Activated CD8-positive, alpha-beta memory T cell treated with anti-CD3 and anti-CD28 coated beads, Interleukin-2, amount 10 ng/mL, durations not matched to agents 7 days and 5 days (primary cell): Measurements from ENCODE around the gene LRMDA. TPM values are rescaled to one million over a fixed set of nuclear protein-coding genes. Genes with fewer than 3 reads are reported as not detected.
"Not testable (repeated sequence)": the region's sequence is repeated elsewhere in the genome, so short reads cannot be mapped to it uniquely, and the experiment has no call there.

Experiments
- ATAC-seq: fragments of 150-1000 bp; cut with Tn5 transposase; one replicate; pipeline ENCODE4 v1.10.0; 2021; ENCODE audit warnings: moderate library complexity
- CTCF ChIA-PET: fragments of 350-600 bp; sonication (Branson Sonifier 250); formaldehyde crosslinking; loops from one replicate; lab custom pipeline; 2021; ENCODE audit warnings: antibody characterized with exemption; lab: Charles Lee
- DNase-seq: peaks from one replicate; pipeline ENCODE4 v3.0.0-alpha.2; 2020
- H3K27ac Mint-ChIP-seq: one replicate; pipeline ENCODE4 v1.8.0; 2021; ENCODE audit warnings: mild to moderate bottlenecking, mixed read lengths
- H3K27me3 Mint-ChIP-seq: one replicate; pipeline ENCODE4 v1.8.0; 2021; ENCODE audit warnings: mixed read lengths
- H3K36me3 Mint-ChIP-seq: one replicate; pipeline ENCODE4 v1.8.0; 2021; ENCODE audit warnings: mild to moderate bottlenecking, mixed read lengths
- H3K4me1 Mint-ChIP-seq: one replicate; pipeline ENCODE4 v1.8.0; 2021; ENCODE audit warnings: mixed read lengths
- H3K4me3 Mint-ChIP-seq: one replicate; pipeline ENCODE4 v1.8.0; 2021; ENCODE audit warnings: mild to moderate bottlenecking, moderate library complexity, mixed read lengths
- H3K9me3 Mint-ChIP-seq: one replicate; pipeline ENCODE4 v1.8.0; 2022; ENCODE audit warnings: low read depth, mixed read lengths
- total RNA-seq, 2 experiments: library from RNA; stranded (reverse); gene quantifications; one replicate each; pipeline ENCODE4 v1.2.3, GENCODE V29; 2021

The LRMDA gene
- total RNA-seq, 2 experiments from 2014 or later, result not detected

DNA sequence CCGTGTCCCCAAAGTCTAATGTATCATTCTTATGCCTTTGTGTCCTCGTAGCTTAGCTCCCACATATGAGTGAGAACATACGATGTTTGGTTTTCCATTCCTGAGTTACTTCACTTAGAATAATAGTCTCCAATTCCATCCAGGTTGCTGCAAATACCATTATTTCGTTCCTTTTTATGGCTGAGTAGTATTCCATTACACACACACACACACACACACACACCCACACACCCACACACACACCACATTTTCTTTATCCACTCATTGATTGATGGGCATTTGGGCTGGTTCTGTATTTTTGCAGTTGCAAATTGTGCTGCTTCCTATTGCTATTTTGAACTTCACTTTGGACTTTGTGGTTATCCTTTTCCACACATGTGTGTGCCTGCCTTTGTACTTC lies 189.6 kb downstream of the LRMDA start:
- H3K36me3 Mint-ChIP-seq, H3K9me3 Mint-ChIP-seq, H3K4me1 Mint-ChIP-seq, H3K4me3 Mint-ChIP-seq, CTCF ChIA-PET, DNase-seq, ATAC-seq, H3K27me3 Mint-ChIP-seq, H3K27ac Mint-ChIP-seq: not testable (repeated sequence)

DNA sequence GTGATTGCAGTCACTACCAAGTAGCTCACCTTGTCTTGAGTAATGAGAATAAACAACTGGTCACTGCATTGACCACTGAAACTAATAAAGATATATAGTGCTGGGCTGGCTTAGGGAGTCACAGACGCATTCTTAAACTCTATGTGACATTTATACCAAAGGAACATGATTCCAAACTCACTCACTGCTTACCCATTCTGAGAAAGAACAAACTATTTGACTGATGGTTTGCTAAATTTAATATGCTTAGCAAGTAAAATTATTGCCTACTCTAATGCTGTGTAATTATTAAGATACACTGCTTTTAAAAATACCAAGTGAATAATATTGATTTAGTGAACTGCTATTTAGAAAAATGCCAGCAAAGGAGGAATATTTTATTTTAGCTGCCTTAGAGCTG lies 191.1 kb downstream of the LRMDA start:
- Mint-ChIP-seq H3K9me3 (no peaks in the 10 kb centered on the region), H3K36me3 (no peaks in the 10 kb centered on the region), H3K4me1 (no peaks in the 10 kb centered on the region), H3K27ac (no peak overlapping the region), H3K4me3 (no peak overlapping the region), H3K27me3 (peaks cover 2% of the 10 kb centered on the region)
- CTCF ChIA-PET, result no interaction called here
- ATAC-seq, result no peak
- no peak for DNase-seq

DNA sequence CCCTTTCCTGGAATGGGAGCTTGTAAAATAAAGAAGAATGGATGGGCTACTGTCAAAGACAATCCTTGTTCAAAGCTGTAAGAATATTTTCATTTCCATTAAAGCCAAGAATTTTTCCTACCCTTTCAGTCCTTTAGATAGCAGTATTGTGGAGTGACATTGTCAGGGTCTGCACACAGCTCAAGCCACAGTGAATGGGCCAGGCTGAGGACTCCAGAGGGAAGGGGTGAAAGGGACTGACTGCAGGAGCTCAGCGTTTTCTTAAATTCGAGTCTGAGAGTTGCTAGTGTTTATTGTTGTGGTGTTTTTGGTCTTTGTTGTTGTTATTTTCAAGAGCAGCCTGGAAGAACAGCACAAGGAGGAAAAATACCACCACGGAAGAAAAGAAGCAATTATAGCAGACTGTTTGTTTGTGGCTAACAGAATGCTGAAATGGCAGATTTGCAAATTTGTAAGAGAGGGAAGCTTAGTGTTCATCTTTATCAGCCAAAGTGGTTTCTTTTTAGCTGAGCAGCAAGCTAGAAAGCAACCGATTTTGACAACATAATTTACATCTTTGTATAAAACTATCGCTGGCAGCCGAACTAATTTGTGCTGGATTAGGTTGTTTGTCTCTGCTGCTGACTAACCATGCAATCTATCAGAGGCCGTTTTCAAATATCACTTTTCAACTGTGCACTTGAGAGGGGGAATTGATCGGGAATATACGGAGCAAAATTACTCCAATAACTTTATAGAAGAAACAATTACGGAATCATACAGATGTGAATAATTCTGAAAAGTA lies 192.1 kb downstream of the LRMDA start:
- Mint-ChIP-seq H3K27me3 (peaks cover 2% of the 10 kb centered on the region), H3K4me1 (no peaks in the 10 kb centered on the region), H3K9me3 (no peaks in the 10 kb centered on the region), H3K36me3 (no peaks in the 10 kb centered on the region), H3K4me3 (no peak overlapping the region), H3K27ac (no peak overlapping the region)
- CTCF ChIA-PET, result no interaction called here
- no peak for ATAC-seq
- DNase-seq, result no peak

DNA sequence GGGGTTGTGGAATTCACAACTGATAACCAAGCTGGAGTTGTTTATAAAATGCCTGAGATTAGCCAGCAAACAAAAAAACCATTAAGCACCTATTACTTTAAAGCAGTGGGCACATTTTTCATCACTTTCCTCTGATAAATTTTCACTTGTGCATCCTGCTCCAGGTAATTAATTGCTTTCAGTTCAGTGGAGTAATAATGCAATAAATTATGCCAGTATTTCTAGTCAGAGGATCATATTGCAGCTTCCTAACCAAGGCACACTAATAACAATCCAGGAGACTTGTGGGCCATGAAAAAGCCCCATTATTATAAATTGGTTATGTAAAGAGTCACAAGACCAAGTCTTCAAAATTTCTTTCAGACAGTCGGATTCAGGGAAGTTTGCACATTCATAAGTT lies 193.2 kb downstream of the LRMDA start:
- Mint-ChIP-seq H3K9me3 (no peaks in the 10 kb centered on the region), H3K36me3 (no peaks in the 10 kb centered on the region), H3K27me3 (peaks cover 5% of the 10 kb centered on the region), H3K27ac (no peak overlapping the region), H3K4me3 (no peak overlapping the region), H3K4me1 (no peaks in the 10 kb centered on the region)
- ATAC-seq, result no peak
- DNase-seq, result no peak
- CTCF ChIA-PET, result no interaction called here

DNA sequence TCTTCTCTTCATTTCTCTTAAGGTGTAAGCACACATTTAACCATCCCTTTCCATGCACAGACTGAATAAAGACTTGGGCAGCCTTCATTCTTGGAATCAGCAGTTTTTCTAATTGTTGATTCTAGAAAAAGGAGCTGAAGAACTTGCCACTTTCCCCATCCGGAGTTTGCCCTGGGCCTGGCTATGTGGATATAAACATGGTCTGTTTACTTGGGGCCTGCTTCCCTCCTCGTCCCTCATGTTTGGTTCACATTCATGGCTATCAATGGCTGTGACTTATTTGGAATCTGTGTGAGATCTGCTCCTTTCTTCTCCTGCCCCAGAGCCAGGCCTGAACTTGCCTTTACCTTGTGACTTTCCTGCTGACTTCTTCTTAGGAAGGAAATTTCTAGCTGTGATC lies 199.3 kb downstream of the LRMDA start:
- ATAC-seq, result no peak
- Mint-ChIP-seq H3K36me3 (no peaks in the 10 kb centered on the region), H3K9me3 (no peaks in the 10 kb centered on the region), H3K27me3 (peaks cover 5% of the 10 kb centered on the region), H3K27ac (no peak overlapping the region), H3K4me1 (no peaks in the 10 kb centered on the region), H3K4me3 (no peak overlapping the region)
- CTCF ChIA-PET, result no interaction called here
- DNase-seq, result no peak

DNA sequence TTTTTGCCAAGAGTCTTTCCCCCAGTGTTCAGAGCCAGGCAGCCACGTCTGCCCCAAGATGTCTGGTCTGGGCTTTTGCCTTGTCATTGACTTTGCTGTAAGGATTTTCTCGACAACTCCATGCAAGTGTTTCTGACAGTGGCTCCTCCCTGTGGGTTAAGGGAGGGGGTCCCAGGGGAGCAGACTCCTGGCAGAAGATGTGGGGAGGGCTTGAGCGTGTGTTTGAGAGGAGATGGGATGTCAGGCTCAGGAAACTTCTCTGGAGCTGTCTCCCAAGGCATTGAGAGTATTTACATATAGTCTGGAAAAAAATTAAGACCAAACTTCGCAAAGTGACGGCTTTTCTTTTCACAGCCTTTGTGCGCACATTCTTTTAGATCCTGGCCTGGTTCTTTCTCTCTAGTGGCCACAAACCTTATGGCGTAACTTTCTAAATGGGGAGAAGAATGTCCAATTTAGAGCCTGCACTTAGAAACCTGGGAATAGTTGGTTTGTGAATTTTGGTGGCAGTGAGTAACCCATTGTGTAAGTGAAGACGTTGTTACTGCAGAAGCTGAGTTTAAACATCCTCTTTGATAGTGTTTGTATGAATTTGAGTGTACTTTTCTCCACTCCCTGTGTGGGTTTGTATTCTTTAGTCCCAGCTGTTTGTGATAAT lies 201.5 kb downstream of the LRMDA start:
- no peak for ATAC-seq
- Mint-ChIP-seq H3K9me3 (no peaks in the 10 kb centered on the region), H3K27ac (no peak overlapping the region), H3K4me1 (no peaks in the 10 kb centered on the region), H3K27me3 (peaks cover 3% of the 10 kb centered on the region), H3K36me3 (no peaks in the 10 kb centered on the region), H3K4me3 (no peak overlapping the region)
- CTCF ChIA-PET, result no interaction called here
- no peak for DNase-seq

DNA sequence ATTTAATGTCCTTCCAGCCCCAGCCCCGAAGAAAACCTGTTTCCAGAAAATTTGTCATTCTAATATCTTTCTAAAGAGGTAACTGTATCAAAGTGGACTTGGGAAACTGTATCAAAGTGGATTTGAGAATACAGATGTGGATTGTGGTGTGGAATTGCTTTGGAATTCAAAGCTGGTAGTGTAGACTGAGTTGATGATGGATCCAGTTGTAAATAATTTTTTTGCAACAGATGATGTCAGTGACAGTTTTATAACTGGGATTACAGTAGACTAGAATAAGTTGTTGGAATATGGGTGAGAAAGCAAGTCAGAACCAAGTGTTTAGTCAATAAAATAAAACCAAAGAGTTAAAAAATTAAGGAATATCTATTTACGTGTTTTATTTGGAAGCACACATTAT lies 202.1 kb downstream of the LRMDA start:
- no peak for DNase-seq
- Mint-ChIP-seq H3K9me3 (no peaks in the 10 kb centered on the region), H3K27me3 (peaks cover 3% of the 10 kb centered on the region), H3K27ac (no peak overlapping the region), H3K36me3 (no peaks in the 10 kb centered on the region), H3K4me1 (no peaks in the 10 kb centered on the region), H3K4me3 (no peak overlapping the region)
- CTCF ChIA-PET, result no interaction called here
- no peak for ATAC-seq

DNA sequence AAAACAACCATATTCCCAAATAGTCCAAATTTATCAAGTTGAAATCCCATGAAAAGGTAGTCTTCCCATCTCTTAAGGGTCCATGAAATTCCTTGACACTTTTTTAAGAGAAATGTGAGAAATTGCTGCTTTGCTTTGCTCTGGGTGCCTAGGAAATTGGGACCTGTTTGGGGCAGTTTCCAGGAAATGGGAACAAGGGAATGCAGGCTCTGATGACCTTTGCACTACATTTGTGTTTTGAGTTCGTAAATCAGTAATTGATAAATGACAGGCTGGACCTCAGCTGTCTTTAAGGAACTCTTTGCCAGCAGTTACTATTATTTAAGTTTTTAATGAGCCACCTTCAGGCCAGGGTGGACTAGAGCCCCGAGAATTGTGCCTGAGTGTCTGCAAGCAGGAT lies 203.5 kb downstream of the LRMDA start:
- no peaks in the 10 kb centered on the region for H3K9me3 Mint-ChIP-seq
- H3K4me3 Mint-ChIP-seq, result no peak overlapping the region
- H3K27ac Mint-ChIP-seq, result no peak overlapping the region
- CTCF ChIA-PET, result no interaction called here
- DNase-seq (no peak), ATAC-seq (no peak)
- no peaks in the 10 kb centered on the region for H3K4me1 Mint-ChIP-seq
- no peaks in the 10 kb centered on the region for H3K27me3 Mint-ChIP-seq
- H3K36me3 Mint-ChIP-seq, result no peaks in the 10 kb centered on the region

DNA sequence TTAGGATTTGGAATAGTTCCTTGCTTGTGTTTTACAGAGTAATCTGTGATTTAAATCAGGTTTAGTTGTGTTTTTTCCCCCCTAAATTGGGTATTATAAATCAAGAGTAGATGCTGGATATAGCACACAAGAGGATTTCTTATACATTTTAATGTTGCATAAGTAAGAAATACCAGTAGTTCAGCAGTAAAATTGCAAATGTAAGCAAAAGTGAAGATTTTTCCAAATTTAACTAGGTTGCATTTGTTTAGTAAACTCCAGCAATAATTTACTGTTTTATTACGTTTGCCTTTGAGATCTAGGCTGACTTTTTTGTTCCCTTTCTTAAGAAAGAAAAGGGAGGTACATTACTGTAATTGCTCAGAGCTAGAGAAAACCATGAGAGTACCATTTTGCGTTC lies 207.3 kb downstream of the LRMDA start:
- H3K27me3 Mint-ChIP-seq, result no peaks in the 10 kb centered on the region
- ATAC-seq, result no peak
- CTCF ChIA-PET, result no interaction called here
- no peak overlapping the region for H3K27ac Mint-ChIP-seq
- H3K36me3 Mint-ChIP-seq, result no peaks in the 10 kb centered on the region
- no peak for DNase-seq
- no peak overlapping the region for H3K4me3 Mint-ChIP-seq
- no peaks in the 10 kb centered on the region for H3K9me3 Mint-ChIP-seq
- no peaks in the 10 kb centered on the region for H3K4me1 Mint-ChIP-seq

DNA sequence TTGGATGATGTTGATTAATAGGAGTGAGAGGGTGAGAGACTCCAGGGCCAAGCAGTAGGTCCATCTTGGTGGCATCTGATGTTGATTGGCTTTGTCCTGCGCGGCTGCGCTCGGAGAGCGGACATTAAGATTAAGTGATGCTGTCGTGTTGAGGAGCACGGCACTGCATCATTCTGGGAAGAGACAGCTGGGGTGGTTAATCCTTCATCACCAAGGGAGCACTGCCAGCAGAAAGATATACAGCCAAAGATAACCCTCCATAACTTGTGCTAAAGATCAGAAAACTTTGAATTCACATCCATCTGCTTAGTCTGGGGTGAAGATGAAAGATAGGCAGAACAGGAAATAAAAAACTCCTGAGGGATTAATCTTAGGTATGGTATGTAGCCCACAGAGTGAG lies 208.3 kb downstream of the LRMDA start:
- H3K4me3 Mint-ChIP-seq, result no peak overlapping the region
- no peaks in the 10 kb centered on the region for H3K27me3 Mint-ChIP-seq
- CTCF ChIA-PET, result no interaction called here
- no peaks in the 10 kb centered on the region for H3K4me1 Mint-ChIP-seq
- no peaks in the 10 kb centered on the region for H3K9me3 Mint-ChIP-seq
- H3K36me3 Mint-ChIP-seq, result no peaks in the 10 kb centered on the region
- ATAC-seq (no peak), DNase-seq (no peak)
- no peak overlapping the region for H3K27ac Mint-ChIP-seq

DNA sequence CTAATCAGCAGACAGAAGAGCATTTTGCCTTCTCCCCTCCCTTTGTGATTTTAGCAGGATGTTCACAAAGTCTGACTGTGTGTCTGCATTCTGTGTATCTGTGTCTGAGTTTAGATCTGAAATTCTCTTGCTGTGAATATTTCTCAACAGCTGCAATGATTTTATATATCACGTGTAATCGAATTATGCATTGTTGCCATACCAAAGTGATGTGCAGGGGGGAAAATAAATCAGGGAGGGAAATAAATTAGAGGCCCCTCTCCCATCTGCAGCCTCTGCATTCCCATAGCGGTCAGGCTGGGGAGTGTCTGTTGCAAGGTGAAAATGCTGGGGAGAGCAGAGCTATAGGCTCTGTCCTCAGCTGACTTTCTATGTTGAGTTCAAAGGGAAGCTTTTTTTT lies 209.0 kb downstream of the LRMDA start:
- Mint-ChIP-seq H3K27me3 (no peaks in the 10 kb centered on the region), H3K27ac (no peak overlapping the region), H3K9me3 (no peaks in the 10 kb centered on the region), H3K4me3 (no peak overlapping the region), H3K36me3 (no peaks in the 10 kb centered on the region), H3K4me1 (no peaks in the 10 kb centered on the region)
- DNase-seq (no peak), ATAC-seq (no peak)
- CTCF ChIA-PET, result no interaction called here

DNA sequence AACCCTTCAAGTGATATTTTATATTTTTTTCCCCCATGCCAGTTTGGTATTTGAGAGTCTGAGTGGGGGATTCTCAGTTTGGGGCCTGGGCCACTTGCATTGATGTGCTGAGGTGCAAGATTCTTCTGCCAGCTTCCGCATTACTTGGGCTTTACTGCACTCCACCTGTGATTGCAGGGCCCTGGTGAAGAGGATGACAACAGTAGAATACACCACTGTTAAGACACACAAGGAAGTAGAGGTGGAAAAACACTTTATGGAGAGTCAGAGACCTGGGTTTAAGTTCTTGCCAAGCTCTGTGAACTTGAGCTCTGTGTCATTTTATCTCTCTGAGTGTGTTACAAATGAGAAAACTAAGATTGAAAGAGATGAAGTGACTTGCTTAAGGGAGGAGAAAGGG lies 209.4 kb downstream of the LRMDA start:
- no peak overlapping the region for H3K4me3 Mint-ChIP-seq
- DNase-seq (no peak), ATAC-seq (no peak)
- no peaks in the 10 kb centered on the region for H3K4me1 Mint-ChIP-seq
- no peaks in the 10 kb centered on the region for H3K9me3 Mint-ChIP-seq
- H3K27me3 Mint-ChIP-seq, result no peaks in the 10 kb centered on the region
- H3K27ac Mint-ChIP-seq, result no peak overlapping the region
- no peaks in the 10 kb centered on the region for H3K36me3 Mint-ChIP-seq
- CTCF ChIA-PET, result no interaction called here

DNA sequence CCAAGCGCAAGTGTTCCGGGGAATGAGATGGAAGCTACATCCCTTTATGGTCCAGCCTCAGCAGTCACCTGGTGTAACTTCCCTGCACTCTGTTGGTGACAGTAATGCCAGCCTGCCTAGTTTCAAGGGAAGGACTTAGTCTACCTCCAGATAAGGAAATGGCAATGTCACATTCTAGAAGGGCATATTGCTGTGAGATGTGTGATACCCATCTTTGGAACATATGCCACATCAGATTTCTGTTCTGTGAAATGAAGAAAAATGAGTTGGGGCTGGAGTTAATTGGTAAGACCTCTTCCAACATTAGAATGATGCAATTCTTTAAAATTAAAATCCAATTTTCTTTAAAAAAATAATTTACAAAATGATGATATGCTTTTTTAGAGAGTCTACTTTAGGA lies 212.0 kb downstream of the LRMDA start:
- no peak overlapping the region for H3K4me3 Mint-ChIP-seq
- DNase-seq (no peak), ATAC-seq (no peak)
- no peak overlapping the region for H3K27ac Mint-ChIP-seq
- H3K27me3 Mint-ChIP-seq, result no peaks in the 10 kb centered on the region
- CTCF ChIA-PET, result no interaction called here
- no peaks in the 10 kb centered on the region for H3K9me3 Mint-ChIP-seq
- H3K36me3 Mint-ChIP-seq, result no peaks in the 10 kb centered on the region
- no peaks in the 10 kb centered on the region for H3K4me1 Mint-ChIP-seq

DNA sequence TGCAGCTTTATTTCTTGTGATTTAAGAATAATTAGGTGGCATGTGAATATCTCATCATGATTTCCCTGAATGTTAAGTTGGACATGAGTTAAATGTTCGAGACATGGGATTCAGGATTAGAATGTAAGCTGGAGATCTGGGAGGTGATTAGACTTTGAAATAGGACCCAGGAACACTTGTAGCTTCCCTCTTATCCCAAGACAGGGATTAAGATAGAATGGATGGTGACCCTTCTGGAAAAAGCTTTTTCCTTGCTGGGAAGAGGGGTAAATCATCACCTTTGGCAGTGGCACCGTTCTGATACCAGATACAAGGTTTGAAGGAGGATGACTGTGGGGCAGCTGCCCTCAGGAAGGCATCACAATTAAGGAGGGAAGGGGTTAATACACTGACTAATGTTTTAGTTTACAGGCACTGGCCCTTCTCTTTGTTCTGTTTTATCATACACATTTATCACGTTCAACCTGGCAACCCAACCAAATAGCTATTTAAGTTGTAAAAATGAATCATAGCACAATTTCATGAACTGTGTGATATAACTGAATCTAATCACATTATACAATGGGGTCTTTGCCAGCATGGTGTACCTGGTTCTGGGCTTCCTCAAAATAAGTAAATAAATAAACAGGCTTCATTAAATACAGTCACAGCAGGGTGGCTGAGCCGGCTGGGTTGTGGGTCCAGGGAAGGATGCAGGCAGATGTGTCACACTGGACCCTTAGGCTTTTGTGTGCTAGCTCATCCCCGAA lies 212.7 kb downstream of the LRMDA start:
- CTCF ChIA-PET, result no interaction called here
- no peaks in the 10 kb centered on the region for H3K27me3 Mint-ChIP-seq
- no peak overlapping the region for H3K4me3 Mint-ChIP-seq
- H3K9me3 Mint-ChIP-seq, result no peaks in the 10 kb centered on the region
- no peak for DNase-seq
- no peak overlapping the region for H3K27ac Mint-ChIP-seq
- no peaks in the 10 kb centered on the region for H3K36me3 Mint-ChIP-seq
- H3K4me1 Mint-ChIP-seq, result no peaks in the 10 kb centered on the region
- ATAC-seq, result no peak
